GM12878 (cell line): ENCODE results near the gene WDR64.
A peak's percentile ranks its signal among the peaks of the same experiment; 100 is the strongest.

Experiments used
- CTCF ChIP-seq, 3 experiments: IDR thresholded peaks in 2 of 3; conservative IDR thresholded peaks in 1 of 3; 2 replicates each; pipeline ENCODE4 v1.5.1; 2011; ENCODE audit warnings: low read depth in 3 of 3, low read length in 3 of 3, mild to moderate bottlenecking in 3 of 3, control low read depth in 2 of 3, moderate library complexity in 2 of 3, inconsistent platforms in 1 of 3, mixed read lengths in 1 of 3; ENCODE audit not compliant: control insufficient read depth in 2 of 3, insufficient read depth in 1 of 3; ENCODE audit errors: extremely low read depth in 1 of 3
- E4F1 ChIP-seq: fragments of 450-650 bp; IDR thresholded peaks from 2 replicates; pipeline ENCODE4 v1.6.1; 2018; ENCODE audit warnings: borderline replicate concordance, mild to moderate bottlenecking; ENCODE audit not compliant: partially characterized antibody
- POLR2AphosphoS2 ChIP-seq: IDR thresholded peaks from 2 replicates; pipeline ENCODE4 v1.6.1; 2011; ENCODE audit warnings: low read depth, mild to moderate bottlenecking, low read length, improper control_type of control experiment, moderate library complexity

GRCh38 chr1:241847796-241848685 is 196.0 kb downstream of the WDR64 start, which contains the start of gene EXO1:
- TF ChIP-seq E4F1 (peak; percentile 71), CTCF (IDR thresholded peaks at IDR 0.05 in 2 of 3, conservative IDR thresholded peaks at IDR 0.05 in 1 of 3; ENCODE audit: control insufficient read depth in 2 of 3, extremely low read depth in 1 of 3, insufficient read depth in 1 of 3, low read depth in 3 of 3, low read length in 3 of 3) (peak; percentile 55 to 65 (median 57)), POLR2AphosphoS2 (no peak)
